HG02981 (cell line): Measurements from ENCODE around the gene CCDC69.
"Not testable (repeated sequence)": the region's sequence is repeated elsewhere in the genome, so short reads cannot be mapped to it uniquely, and the experiment has no call there.

ENCODE experiments used
- ATAC-seq: cut with Tn5 transposase; IDR thresholded peaks from one replicate; pipeline ENCODE4 v1.9.1; 2021; ENCODE audit warnings: mild to moderate bottlenecking, moderate library complexity; ENCODE audit not compliant: unreplicated experiment

Gene CCDC69, protein sequence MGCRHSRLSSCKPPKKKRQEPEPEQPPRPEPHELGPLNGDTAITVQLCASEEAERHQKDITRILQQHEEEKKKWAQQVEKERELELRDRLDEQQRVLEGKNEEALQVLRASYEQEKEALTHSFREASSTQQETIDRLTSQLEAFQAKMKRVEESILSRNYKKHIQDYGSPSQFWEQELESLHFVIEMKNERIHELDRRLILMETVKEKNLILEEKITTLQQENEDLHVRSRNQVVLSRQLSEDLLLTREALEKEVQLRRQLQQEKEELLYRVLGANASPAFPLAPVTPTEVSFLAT

GRCh38 chr5:151223447-151224264 lies at the start of gene CCDC69:
Gene CCDC69 (minus strand): TSS chr5:151224092. CDS start chr5:151223970, 122 bp downstream.
- peak; percentile 61 for ATAC-seq

- ATAC-seq, result no peak
These were observed 47.4 kb upstream of the CCDC69 start for GRCh38 chr5:151271336-151271735.

GRCh38 chr5:151270599-151270998 lies 46.7 kb upstream of the CCDC69 start:
- ATAC-seq, result peak; percentile 80

- no peak for ATAC-seq
These were observed 43.8 kb upstream of the CCDC69 start for GRCh38 chr5:151267491-151268260.

DNA sequence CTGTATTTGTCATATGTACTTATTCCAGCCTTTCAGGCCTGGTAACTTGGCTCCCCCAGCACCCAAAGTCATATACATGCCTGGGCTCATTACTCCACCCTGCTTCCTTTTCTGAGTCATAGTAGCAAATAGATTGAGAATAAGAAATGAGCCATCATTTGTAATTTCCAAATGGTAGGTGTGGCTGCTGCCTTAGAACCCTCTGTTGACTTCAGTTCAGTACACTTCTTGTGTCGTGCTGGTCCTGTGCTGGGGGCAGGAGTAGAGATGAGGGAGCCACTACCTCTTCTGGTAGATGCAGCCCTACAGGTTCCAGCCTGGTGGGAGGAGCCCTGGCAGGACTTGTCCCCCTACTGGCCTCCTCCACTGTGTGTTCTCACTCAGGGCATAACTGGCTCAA lies 40.2 kb upstream of the CCDC69 start:
- ATAC-seq, result no peak

DNA sequence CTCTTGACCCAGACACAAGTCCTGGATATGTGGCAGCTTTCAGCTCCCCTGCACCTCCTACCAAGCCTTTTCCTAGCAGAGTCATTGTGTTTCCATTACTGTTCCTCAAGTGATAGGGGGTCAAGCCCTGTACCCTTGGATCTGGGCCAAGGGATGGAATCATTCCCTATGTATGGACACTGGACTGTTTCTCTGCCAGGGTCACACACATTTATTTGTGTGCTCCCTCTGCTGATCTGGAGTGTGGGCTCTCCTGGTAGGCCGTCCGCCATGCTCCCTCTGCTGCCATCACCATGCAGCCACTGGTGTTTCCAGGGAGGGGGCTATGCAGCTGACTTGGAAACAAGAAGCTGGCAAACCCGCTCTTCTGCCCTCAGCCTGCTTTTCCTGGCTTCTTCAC lies 38.6 kb upstream of the CCDC69 start:
- no peak for ATAC-seq

DNA sequence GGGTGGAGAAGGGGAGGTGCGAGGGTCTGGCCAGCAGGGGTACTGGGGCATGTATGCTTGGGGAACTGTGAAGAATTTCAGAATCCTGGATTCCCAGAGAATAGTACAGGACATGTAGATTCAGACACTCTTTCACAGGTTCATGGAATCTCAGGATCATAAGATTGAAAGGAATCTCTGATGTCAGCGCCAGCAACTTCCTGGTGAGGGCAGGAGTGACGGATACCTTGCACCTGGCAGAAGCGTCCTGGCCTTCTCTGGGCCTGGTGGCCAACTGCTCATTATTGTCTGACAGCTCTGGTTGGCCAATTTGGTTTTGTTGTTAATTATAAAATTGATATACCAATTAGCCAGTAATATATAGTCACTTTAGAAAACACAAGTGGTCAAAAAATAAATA lies 36.0 kb upstream of the CCDC69 start:
- ATAC-seq, result no peak

- ATAC-seq, result no peak
These were observed 34.9 kb upstream of the CCDC69 start for GRCh38 chr5:151258816-151259215.

DNA sequence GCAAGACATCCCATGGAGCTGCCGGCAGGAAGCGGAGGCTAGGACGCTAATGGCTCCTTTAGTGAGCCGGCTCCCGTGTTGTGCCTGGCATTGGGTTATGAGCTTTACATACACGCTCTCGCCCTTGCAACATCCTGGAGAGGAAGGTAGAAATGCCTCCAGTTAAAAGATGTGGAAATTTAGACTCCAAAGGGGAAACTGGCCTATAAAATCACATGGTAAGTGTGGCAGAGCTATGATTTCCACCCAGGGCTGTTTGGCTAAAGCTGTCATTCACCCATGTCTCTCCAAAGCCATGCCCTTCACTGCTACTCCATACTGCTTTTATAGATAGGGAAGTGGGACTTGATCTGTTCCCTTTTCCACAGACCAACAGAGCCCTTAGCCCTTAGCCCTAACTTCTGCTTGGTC lies 34.3 kb upstream of the CCDC69 start:
- ATAC-seq, result no peak

DNA sequence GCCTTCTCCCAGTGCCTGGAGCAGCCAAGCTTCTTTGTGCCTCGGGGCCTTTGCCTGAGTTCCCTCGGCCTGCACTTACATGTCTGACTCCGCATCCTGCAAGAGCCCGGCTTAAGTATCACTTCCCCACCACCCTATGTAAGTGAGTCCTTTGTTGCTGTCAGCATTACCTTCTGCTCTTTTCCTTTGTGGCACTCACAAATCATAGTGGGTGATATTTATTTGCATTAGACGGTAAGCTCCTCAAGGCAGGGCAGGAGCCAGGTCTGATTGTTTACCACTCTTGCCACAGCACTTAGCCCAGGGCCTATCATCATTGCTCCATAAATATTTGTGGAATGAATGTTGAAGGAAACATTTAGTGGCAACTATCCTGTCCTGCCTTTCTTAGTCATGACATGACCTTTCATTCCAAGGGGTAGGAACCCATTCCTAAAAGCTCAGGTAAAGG lies 33.9 kb upstream of the CCDC69 start:
- ATAC-seq, result peak; percentile 26

DNA sequence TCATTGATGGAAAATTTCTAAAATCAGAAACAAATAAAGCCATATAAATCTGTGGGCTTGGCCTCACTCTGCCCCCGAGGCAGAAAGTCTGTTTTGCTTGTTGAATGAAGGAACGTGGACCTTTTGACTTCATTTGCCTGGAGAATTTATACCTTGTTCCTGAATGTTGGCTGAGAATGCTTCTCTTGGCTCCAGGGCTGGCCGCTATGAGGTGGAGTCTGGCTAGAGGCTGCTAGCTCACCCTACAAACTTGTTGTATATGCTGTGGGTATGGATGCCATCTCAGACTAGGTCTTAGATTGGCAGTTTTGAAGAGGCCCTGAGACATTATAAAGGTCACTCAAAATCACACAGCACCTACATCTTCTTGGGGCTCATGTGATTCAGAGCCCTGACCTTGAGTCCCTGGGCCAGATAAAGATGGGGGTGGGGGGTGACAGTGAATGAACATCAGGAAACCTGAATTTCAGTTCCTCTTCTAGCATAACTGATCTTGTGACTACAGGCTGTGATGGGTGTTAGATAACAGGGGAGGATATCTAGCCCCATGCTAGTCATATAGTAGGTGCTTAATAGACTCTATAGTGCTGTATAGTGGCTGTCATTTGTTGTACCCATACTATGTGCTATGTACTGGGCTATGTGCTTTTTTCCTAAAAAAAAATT lies 31.9 kb upstream of the CCDC69 start:
- ATAC-seq, result peak; percentile 38

DNA sequence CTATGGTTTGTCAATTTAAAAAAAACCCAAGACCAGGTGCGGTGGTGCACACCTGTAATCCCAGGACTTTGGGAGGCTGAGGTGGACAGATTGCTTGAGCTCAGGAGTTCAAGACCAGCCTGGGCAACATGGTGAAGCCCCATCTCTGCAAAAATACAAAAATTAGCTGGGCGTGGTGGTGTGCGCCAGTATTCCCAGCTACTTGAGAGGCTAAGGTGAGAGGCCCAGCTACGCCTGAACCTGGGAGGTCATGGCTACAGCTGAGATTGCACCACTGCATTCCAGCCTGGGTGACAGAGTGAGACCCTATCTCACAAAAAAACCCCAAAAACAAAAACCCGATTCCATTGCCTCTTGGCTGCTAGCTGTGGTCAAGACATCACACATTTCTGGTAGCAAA lies 31.1 kb upstream of the CCDC69 start:
- ATAC-seq, result not testable (repeated sequence)

DNA sequence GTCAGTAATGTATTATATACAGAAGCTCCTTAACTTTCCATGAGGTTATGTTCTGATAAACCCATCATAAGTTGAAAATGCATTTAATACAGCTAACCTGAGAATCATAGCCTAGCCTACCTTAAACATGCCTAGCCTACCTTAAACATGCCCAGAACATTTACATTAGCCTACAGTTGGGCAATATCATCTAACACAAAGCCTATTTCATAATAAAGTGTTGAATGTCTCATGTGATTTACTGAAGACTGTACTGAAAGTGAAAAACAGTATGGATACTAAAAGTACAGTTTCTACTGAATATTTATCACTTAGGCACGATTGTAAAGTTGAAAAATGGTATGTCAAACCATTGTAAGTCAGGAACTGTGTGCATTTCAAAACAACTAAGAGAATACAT lies 30.7 kb upstream of the CCDC69 start:
- no peak for ATAC-seq

DNA sequence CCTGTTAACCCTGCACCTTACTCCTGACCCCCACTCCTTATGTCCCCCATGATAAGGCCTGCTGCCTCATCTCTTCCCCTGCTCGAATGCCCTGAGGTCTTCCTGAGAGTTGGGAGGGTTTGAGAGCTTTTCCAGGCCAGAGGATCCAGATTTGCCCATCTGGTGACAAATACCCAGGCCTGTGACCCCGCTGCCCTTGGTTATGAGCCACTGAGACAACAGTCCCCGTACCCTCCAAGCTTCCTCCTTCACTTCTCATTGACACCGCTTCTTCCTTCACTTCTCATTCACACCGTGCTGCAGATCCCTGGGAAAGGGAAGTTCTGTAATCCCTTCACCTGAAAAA lies 29.7 kb upstream of the CCDC69 start:
- no peak for ATAC-seq

GRCh38 chr5:151252762-151253604 lies 29.1 kb upstream of the CCDC69 start, which contains the start of gene GM2A:
Gene GM2A (plus strand): TSS chr5:151253185. CDS start chr5:151253217, 32 bp downstream.
- ATAC-seq, result peak; percentile 87

GRCh38 chr5:151251621-151252020 lies 27.7 kb upstream of the CCDC69 start:
- ATAC-seq, result no peak

DNA sequence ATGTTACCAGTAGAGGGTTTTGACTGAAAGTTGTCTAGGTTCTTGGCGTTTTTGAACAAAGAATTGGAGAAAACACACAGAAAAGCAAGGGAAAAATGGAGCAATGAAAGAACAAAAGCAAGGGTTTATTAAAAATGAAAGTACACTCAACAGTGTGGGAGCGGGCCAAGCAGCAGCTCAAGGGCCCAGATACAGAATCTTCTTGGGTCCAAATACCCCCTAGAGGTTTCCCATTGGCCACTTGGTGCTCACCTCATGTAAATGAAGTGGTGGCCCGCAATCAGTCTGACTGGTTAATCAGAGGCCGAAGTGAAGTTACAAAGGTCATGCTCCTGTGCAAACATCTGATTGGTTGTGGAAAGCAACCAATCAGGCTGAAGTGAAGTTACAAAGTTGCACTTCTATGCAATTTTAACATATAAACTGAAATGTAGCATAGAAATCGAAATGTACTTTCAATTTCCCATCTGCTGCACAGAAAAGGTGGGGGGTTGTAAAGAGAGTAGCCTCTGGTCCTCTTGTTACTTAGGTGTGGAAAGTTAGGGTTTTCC lies 27.2 kb upstream of the CCDC69 start:
- ATAC-seq, result no peak

DNA sequence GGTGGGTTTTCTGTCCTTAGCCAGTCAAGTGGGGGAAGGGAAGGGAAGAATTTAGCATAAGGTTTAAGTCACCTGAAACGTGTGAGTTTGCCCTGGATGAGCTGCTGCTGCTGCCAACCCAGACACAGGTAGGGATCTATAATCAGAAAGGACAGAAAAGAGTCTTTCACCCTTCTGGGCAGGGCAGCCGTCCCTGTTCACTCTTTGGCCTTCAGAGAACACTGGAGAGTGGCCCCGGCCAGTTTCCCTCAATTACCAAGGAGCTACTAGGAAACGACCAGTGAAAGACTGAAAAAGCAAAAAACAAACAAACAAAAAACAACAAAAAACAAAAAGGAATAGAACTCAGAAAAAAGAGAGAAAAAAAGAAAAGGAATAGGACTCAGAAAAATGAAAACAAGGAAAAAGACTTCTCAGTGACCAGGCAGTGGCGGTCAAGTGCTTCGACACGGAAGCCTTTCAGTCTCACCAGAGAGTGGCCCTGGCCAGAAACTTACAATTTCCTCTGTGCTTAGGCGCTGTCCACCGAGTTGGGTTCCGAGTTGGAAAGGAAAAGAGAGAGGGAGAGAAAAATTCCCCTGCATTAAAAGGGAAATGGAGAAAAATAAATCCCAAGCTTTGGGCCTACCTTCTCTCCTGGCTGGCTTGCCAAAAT lies 26.6 kb upstream of the CCDC69 start:
- ATAC-seq, result no peak

GRCh38 chr5:151249281-151249680 lies 25.4 kb upstream of the CCDC69 start:
- ATAC-seq, result no peak
